ENCODE data around the gene RAB8A. TPM values are rescaled to one million over a fixed set of nuclear protein-coding genes. Genes with fewer than 3 reads are reported as not detected.

Gene RAB8A
- total RNA-seq, 1 experiment from 2014 or later = 103 TPM

- no peak overlapping the region for H2BK15ac ChIP-seq (ENCODE audit: low read depth, low read length)
- H2BK20ac ChIP-seq (ENCODE audit: low read depth, low read length, poor library complexity, severe bottlenecking) = no peak overlapping the region
- Mint-ChIP-seq H3K27ac (no peak overlapping the region), H3K27me3 (ENCODE audit: low read depth) (no peaks in the 10 kb centered on the region), H3K4me3 (no peak overlapping the region), H3K36me3 (ENCODE audit: insufficient read depth in 1 of 3, low read depth in 3 of 3) (no peaks in the 10 kb centered on the region; a peak in 1 of 7 replicates), H3K9me3 (no peaks in the 10 kb centered on the region), H3K4me1 (peaks cover 25 to 27% of the 10 kb centered on the region in 2 experiments)
- no peak overlapping the region for H3K56ac ChIP-seq (ENCODE audit: insufficient read length, low read depth, low read length)
- H4K20me1 ChIP-seq (ENCODE audit: control insufficient read depth, insufficient read depth, insufficient read length) = no peaks in the 10 kb centered on the region
- no peaks in the 10 kb centered on the region for H3K79me1 ChIP-seq (ENCODE audit: insufficient read depth, low read depth, low read length, poor library complexity, severe bottlenecking)
- no peak overlapping the region for H2AK5ac ChIP-seq (ENCODE audit: insufficient read length, low read length)
- H2BK120ac ChIP-seq (ENCODE audit: low read depth, low read length, poor library complexity, severe bottlenecking) = no peak overlapping the region
- no peak overlapping the region for H3K4me2 ChIP-seq (ENCODE audit: insufficient read depth, insufficient read length, low read length)
- TF ChIP-seq, protein P1, sequence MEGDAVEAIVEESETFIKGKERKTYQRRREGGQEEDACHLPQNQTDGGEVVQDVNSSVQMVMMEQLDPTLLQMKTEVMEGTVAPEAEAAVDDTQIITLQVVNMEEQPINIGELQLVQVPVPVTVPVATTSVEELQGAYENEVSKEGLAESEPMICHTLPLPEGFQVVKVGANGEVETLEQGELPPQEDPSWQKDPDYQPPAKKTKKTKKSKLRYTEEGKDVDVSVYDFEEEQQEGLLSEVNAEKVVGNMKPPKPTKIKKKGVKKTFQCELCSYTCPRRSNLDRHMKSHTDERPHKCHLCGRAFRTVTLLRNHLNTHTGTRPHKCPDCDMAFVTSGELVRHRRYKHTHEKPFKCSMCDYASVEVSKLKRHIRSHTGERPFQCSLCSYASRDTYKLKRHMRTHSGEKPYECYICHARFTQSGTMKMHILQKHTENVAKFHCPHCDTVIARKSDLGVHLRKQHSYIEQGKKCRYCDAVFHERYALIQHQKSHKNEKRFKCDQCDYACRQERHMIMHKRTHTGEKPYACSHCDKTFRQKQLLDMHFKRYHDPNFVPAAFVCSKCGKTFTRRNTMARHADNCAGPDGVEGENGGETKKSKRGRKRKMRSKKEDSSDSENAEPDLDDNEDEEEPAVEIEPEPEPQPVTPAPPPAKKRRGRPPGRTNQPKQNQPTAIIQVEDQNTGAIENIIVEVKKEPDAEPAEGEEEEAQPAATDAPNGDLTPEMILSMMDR (conservative IDR thresholded peaks at IDR 0.05) = no peak
- no peaks in the 10 kb centered on the region for H3K9me3 ChIP-seq (ENCODE audit: control insufficient read depth, low read depth, low read length)
- H3K4me1 ChIP-seq (ENCODE audit: insufficient read depth, low read length) = no peaks in the 10 kb centered on the region; the same call in 1 of the 2 replicates
- H3K79me2 ChIP-seq (ENCODE audit: insufficient read depth, low read length) = no peaks in the 10 kb centered on the region
- H3K9ac ChIP-seq (ENCODE audit: extremely low read depth, insufficient read length, low read length) = no peak overlapping the region
- no peak overlapping the region for H4K5ac ChIP-seq (ENCODE audit: insufficient read length, low read depth, low read length)
- no peak overlapping the region for H2BK5ac ChIP-seq (ENCODE audit: insufficient read length, low read length)
- H3K23ac ChIP-seq (ENCODE audit: insufficient read length, low read depth, low read length) = no peak overlapping the region
- H4K91ac ChIP-seq (ENCODE audit: insufficient read length, low read depth, low read length) = no peak overlapping the region
- no peak overlapping the region for H3K27ac ChIP-seq (ENCODE audit: insufficient read length, low read depth, low read length)
- no peak overlapping the region for H2AFZ ChIP-seq (ENCODE audit: low read length)
- H3K4ac ChIP-seq (ENCODE audit: low read depth, low read length) = no peak overlapping the region
- H3K14ac ChIP-seq (ENCODE audit: insufficient read depth, low read length) = no peak overlapping the region
- no peaks in the 10 kb centered on the region for H3K27me3 ChIP-seq (ENCODE audit: insufficient read depth, low read length)
- H2BK12ac ChIP-seq (ENCODE audit: insufficient read length, low read depth, low read length) = no peak overlapping the region
- no CpG with 5 or more reads among the region's 9 CpGs for WGBS (ENCODE audit: extremely low coverage, insufficient read length, low lambda C conversion rate)
- H4K8ac ChIP-seq (replicated peaks; ENCODE audit: insufficient read length, low read depth, low read length) = no peak overlapping the region
- H3K18ac ChIP-seq (ENCODE audit: insufficient read length, low read depth, low read length) = no peak overlapping the region
- no peak for DNase-seq
- no peak overlapping the region for H3T11ph ChIP-seq (ENCODE audit: low read length)
- peaks cover 5% of the 10 kb centered on the region for H3K23me2 ChIP-seq (ENCODE audit: insufficient read length, low read depth, low read length, poor library complexity, severe bottlenecking)
Observed at GRCh38 chr19:16071072-16071691, 40.5 kb upstream of the RAB8A start.

All from H9 (cell line).